ENCODE measurements around the gene SURF2. TPM values are rescaled to one million over a fixed set of nuclear protein-coding genes. Genes with fewer than 3 reads are reported as not detected.

SURF2 gene
- total and polyA plus RNA-seq, 2 experiments from 2014 or later: 39.9 to 104 TPM

GRCh38 chr9:133340916-133341315, 15.4 kb upstream of the SURF2 start (continued):
- no peak for TF ChIP-seq ZNF462 (CRISPR knock-in tag; IDR thresholded peaks at IDR 0.05)
- TF ChIP-seq REST (IDR thresholded peaks at IDR 0.05; ENCODE audit: unreplicated experiment): no peak
- no peak for TF ChIP-seq CTCF (conservative IDR thresholded peaks at IDR 0.05; ENCODE audit: low read depth in 2 of 2)
